ENCODE measurements around the gene WBP1L. TPM values are rescaled to one million over a fixed set of nuclear protein-coding genes. Genes with fewer than 3 reads are reported as not detected.

The WBP1L gene
- total and polyA plus RNA-seq, 2 of the 13 experiments (the other 11 are each of a cell fraction or from before 2014, with no cell fraction given) = 8.3 to 12.3 TPM

GRCh38 chr10:102714621-102715455 lies 28.9 kb upstream of the WBP1L start, which contains the start of gene SFXN2 (continued):
- no peak for TF ChIP-seq ZBTB2 (CRISPR knock-in tag; IDR thresholded peaks at IDR 0.05; ENCODE audit: low read depth)
- TF ChIP-seq ZSCAN5A (CRISPR knock-in tag; IDR thresholded peaks at IDR 0.05; ENCODE audit: borderline replicate concordance) = no peak
- no peak for TF ChIP-seq ZNF496 (CRISPR knock-in tag; IDR thresholded peaks at IDR 0.05; ENCODE audit: insufficient replicate concordance)
- no peak for TF ChIP-seq BCL6 (CRISPR knock-in tag; IDR thresholded peaks at IDR 0.05)
- no peak for TF ChIP-seq SOX5 (CRISPR knock-in tag; IDR thresholded peaks at IDR 0.05; ENCODE audit: borderline replicate concordance)
- TF ChIP-seq ASH2L (IDR thresholded peaks at IDR 0.05; ENCODE audit: insufficient read length, low read depth, low read length) = peak; percentile 18
- TF ChIP-seq TCF7L2 (IDR thresholded peaks at IDR 0.05; ENCODE audit: low read depth, low read length) = no peak
- no peak for TF ChIP-seq ZNF615 (CRISPR knock-in tag; IDR thresholded peaks at IDR 0.05; ENCODE audit: borderline replicate concordance)
- no peak for TF ChIP-seq EP300 (IDR thresholded peaks at IDR 0.05; ENCODE audit: low read depth in 2 of 2, low read length in 2 of 2)
- no peak for TF ChIP-seq EP300 (CRISPR knock-in tag; IDR thresholded peaks at IDR 0.05; ENCODE audit: borderline replicate concordance)
- TF ChIP-seq HMGA1 (CRISPR knock-in tag; conservative IDR thresholded peaks at IDR 0.05) = no peak
- no peak for TF ChIP-seq SATB2 (CRISPR knock-in tag; IDR thresholded peaks at IDR 0.05)
- no peak for TF ChIP-seq ZUFSP (CRISPR knock-in tag; IDR thresholded peaks at IDR 0.05; ENCODE audit: borderline replicate concordance)
- TF ChIP-seq ZNF616 (CRISPR knock-in tag; IDR thresholded peaks at IDR 0.05; ENCODE audit: low read depth) = no peak
- 0 out of 2 replicates have a peak, but pooled peaks have one; percentile 6 for TF ChIP-seq ZNF800 (CRISPR knock-in tag; IDR thresholded peaks at IDR 0.05)
- TF ChIP-seq THAP8 (CRISPR knock-in tag; IDR thresholded peaks at IDR 0.05; ENCODE audit: borderline replicate concordance) = peak; percentile 68; the same call in 1 of the 2 replicates
- no peak for TF ChIP-seq NR2F2 (IDR thresholded peaks at IDR 0.05; ENCODE audit: borderline replicate concordance, low read depth)
- no peak for TF ChIP-seq MED1 (CRISPR knock-in tag; IDR thresholded peaks at IDR 0.05)
- TF ChIP-seq ZNF251 (CRISPR knock-in tag; IDR thresholded peaks at IDR 0.05) = no peak
- peak; percentile 54 for TF ChIP-seq CTCF (CRISPR knock-in tag; IDR thresholded peaks at IDR 0.05)
